GM18873 (cell line): Measurements from ENCODE around the gene TXLNB.
"Not testable (repeated sequence)": the region's sequence is repeated elsewhere in the genome, so short reads cannot be mapped to it uniquely, and the experiment has no call there.

ENCODE experiments used
- ATAC-seq: cut with Tn5 transposase; IDR thresholded peaks from one replicate; pipeline ENCODE4 v1.9.1; 2021; ENCODE audit warnings: mild to moderate bottlenecking, moderate library complexity, moderate number of reproducible peaks; ENCODE audit not compliant: unreplicated experiment, low FRiP score

The TXLNB gene

DNA sequence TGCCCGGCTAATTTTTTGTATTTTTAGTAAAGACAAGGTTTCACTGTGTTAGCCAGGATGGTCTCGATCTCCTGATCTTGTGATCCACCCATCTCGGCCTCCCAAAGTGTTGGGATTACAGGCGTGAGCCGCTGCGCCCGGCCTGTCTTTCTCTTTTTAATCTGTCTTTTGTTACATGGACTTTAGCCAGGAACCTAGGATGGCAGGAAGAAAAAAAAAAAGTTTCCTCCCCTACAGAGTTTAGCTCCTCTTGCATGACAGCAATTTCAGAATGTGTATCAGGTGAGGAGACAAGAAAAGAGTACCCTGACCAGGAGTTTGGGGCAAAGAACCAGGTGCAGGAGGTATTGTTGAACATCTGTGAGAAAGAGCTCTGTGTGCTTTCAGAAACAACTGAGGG, 21.4 kb upstream of the TXLNB start:
- no peak for ATAC-seq

DNA sequence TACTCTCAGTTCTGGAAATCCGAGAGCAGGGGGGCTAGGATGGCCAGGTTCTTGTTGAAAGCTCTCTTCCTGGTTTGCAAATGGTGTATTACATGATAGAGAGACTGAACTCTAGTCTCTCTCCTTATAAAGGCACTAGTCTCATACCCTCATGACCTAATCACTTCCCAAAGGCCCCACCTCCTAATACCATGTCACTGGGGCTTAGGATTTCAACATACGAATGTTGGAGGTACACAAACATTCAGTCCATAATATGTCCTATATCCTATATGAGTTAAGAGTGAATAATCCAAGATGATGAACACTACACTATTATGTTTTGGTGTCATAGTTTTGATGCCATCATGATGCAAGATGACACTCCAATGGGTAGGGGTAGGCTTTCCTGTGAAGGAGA, 20.0 kb upstream of the TXLNB start:
- no peak for ATAC-seq

GRCh38 chr6:139308936-139309603, 17.3 kb upstream of the TXLNB start:
- ATAC-seq: no peak

- ATAC-seq: no peak
Observed at GRCh38 chr6:139308286-139308916, 16.6 kb upstream of the TXLNB start.

- ATAC-seq: no peak
Observed at GRCh38 chr6:139306291-139306981, 14.6 kb upstream of the TXLNB start.

- ATAC-seq: no peak
Observed at GRCh38 chr6:139303185-139303584, 11.4 kb upstream of the TXLNB start.

DNA sequence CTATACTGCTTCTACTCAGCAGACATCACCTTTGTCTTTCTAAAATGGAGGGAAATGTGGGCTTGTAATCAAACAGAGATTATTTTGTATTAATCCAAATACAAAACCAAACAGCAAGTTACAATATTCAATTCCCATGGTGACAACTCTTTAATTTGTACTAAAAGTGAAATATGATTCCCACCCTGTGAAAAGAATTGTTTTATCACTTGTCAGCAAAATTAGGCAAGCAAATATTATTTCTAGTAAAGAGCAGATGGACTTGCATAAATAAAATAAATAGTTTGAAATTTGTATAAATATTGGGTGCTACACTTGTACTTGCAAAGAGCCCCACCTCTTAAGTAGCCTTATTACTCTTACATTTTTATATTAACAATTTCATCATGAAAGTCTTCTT, 6.1 kb upstream of the TXLNB start:
- no peak for ATAC-seq

- ATAC-seq: no peak
Observed at GRCh38 chr6:139296927-139297326, 5.1 kb upstream of the TXLNB start.

- ATAC-seq: no peak
Observed at GRCh38 chr6:139295901-139296300, 4.1 kb upstream of the TXLNB start.

DNA sequence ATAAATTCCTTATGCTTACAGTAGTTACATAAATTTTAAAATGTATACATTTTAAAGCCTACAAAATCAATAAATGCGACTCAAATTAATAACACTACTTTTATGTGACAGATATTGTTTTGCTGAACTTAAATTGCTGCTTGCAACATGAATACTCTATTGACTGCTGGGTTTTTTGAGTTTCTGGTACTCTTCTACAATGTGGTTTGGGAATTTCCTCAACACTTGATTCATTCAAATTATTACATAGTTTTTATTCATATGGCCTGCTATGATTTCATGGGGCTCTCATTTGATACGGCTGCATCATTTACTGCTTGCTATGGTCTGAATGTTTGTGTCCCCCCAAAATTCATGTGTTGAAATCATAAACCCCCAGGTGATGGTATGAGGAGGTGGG, 2.3 kb upstream of the TXLNB start:
- no peak for ATAC-seq

DNA sequence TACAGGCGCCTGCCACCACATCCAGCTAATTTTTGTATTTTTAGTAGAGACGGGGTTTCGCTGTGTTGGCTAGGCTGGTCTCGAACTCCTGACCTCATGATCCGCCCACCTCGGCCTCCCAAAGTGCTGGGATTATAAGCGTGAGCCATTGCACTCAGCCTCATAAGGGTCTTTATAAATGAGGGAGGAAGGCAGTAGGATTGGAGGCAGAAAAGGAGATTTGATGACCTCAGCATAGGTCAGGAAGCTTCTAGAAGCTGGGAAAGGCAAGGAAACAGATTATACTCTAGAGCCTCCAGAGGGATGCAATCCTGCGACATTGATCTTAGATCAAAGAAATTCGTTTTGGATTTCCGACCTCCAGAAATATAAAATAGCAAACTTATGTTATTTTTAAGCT, 1.4 kb upstream of the TXLNB start:
- not testable (repeated sequence) for ATAC-seq

- peak; percentile 82 for ATAC-seq
Observed at GRCh38 chr6:139290787-139291311, 949 bp downstream of the TXLNB start.

- ATAC-seq: no peak
Observed at GRCh38 chr6:139289233-139289632, 2.6 kb downstream of the TXLNB start.

DNA sequence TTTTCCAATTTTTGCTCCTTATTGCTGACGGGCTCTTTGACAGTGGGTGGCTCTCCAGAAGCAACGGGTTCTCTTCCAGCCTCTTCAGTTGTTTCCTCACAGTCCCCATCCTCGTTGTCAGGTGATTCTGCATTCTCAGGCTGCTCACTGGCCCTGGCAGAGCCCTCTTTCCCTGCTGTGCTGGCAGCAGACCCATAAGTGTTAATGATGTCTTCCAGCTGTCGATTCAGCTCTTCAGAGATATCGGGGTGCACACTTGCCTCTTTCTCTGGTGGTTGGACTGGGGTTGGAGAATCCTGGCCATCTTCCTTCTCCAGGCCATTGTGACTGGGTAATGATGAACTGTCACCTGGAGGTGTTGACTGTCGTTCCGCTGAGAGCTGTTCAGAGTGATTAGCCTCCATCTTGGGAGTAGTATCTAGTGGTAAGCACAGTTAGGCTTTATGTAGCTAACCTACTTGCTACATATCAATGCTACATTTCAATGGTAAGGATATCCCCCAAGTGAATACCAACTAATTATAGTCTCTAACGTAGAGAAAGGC, 3.2 kb downstream of the TXLNB start:
- no peak for ATAC-seq

DNA sequence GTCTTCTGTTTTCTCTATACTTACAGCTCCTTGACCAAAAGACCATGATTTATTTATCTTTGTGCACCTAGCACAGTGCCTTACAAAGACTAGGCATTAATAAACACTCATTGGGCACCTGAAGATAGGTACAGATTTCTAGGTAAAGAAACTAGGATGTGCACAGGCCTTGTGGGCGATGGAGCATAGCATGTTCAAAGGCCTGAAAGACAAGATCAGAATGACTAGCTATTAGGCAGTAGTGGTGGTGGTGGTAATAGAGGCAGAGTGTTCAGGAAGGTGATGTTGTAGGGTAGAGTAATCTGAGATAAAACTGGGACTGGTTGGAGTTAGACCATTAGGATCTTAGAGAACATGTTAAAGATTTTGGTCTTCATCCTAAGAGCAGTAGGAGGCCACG, 3.9 kb downstream of the TXLNB start:
- ATAC-seq: no peak

DNA sequence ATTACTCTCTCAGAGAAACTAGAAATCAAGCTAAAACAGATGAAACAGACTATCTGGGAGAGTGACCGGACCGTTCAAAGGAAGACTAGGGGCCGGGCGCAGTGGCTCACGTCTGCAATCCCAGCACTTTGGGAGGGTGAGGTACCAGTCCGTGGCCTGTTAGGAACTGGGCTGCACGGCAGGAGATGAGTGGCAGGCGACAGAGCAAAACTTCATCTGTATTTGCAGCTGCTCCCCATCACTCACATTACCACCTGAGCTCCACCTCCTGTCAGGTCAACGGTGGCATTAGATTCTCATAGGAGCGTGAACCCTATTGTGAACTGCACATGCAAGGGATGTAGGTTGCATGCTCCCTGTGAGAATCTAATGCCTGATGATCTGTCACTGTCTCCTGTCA, 5.4 kb downstream of the TXLNB start:
- ATAC-seq: not testable (repeated sequence)

DNA sequence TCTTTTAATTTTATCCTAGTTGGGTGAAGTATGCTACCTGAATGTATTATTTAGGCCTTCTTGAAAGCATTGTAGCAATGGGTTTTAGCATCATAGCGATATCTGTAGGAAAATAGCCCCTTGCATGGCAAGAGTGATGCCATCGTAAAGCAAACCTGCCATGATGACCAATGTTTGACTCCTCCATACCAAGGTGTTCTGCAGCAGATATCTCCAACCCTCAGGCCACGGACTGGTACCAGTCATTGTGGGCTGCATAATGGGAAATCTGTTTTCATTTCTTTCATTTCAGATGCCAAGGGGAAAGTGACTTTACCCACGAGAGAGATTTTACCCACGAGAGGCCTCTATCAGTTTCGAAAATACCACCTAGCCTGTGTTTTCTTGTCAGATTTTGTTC, 6.2 kb downstream of the TXLNB start:
- ATAC-seq: no peak

DNA sequence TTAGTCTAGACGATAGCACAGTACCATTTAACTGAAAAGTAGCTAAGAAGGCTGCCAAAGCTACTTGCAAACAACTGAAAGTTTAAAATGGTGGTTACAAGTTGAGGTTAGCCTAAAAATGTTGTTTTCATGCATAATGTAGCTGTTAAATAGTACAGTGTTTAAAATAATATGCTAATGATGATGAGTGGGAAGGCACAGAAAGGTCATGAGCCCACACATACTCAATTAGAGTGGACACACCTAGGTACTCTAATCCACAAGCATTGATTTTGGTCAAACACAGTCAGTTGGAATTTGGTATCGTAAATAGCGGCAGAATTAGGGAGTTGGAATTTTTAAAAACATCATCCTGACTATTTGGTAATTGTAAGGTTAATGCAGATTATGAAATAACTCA, 7.0 kb downstream of the TXLNB start:
- no peak for ATAC-seq

GRCh38 chr6:139282684-139283083, 9.1 kb downstream of the TXLNB start:
- no peak for ATAC-seq

DNA sequence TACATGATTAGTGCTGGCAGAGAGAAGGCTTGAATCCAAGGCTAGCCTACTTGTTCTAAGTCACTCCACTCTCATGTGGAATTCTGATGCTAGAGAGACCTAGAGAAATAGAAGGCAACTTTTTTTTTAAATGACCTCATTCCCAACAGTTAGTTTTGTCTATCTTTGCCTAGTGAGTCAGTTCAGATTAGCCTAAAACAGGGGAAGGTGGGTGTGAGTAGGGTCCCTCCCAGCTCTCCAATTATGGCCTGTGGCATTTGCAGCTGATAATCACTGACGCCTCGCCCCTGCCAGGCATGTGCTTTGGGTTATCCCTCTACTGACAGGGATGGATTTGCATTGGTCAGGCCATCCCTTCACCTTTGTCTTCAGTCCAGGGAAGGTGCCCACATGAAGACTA, 13.6 kb downstream of the TXLNB start:
- ATAC-seq: no peak

GRCh38 chr6:139277587-139277986, 14.2 kb downstream of the TXLNB start:
- ATAC-seq: no peak
